Hepatocyte (in vitro differentiated cells): Measurements from ENCODE around the gene NCAPD2.
A peak's percentile ranks its signal among the peaks of the same experiment; 100 is the strongest.

Source experiments
- EZH2phosphoT487 ChIP-seq: fragments of 200-600 bp; sonication (generic); IDR thresholded peaks from one replicate; pipeline ENCODE4 v1.6.1; 2018; ENCODE audit warnings: antibody characterized with exemption, mild to moderate bottlenecking, low read depth, moderate library complexity; ENCODE audit not compliant: unreplicated experiment, severe bottlenecking
- TF ChIP-seq, protein P1 (sequence below): fragments of 200-600 bp; sonication (generic); IDR thresholded peaks from 2 replicates; pipeline ENCODE4 v1.5.1; 2016; ENCODE audit warnings: antibody characterized with exemption, mild to moderate bottlenecking; ENCODE audit not compliant: poor library complexity

DNA sequence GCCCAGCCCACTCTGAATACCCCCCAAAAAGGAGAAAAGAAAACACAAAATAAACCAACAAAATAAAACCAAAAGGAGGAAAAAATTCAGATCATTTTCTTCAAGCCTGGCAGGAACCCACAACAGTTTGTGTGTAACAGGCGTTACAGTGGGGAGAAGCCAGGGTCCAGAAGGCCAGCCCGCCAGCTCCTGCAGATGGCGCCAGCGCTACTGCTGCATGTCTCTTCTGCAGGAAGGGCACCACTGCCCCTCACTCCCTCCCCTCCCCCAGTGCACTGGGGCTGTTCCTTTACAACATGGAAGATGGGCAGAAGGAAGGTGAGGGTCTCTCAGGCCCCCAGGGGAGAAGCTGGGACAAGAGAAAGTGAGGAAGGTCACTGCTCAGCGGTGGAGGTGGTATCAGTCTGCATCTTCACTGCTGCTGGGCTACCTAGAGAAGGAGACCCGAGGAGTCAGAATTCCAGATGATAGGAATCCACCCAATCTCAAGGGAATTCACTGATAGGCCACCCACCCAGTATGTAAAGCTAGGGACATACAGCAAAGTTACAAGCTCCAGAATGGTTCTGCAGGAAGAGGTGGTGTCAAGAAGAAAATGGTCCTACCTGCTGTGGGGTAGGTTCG is 76.5 kb downstream of the NCAPD2 start:
- TF ChIP-seq, protein P1, sequence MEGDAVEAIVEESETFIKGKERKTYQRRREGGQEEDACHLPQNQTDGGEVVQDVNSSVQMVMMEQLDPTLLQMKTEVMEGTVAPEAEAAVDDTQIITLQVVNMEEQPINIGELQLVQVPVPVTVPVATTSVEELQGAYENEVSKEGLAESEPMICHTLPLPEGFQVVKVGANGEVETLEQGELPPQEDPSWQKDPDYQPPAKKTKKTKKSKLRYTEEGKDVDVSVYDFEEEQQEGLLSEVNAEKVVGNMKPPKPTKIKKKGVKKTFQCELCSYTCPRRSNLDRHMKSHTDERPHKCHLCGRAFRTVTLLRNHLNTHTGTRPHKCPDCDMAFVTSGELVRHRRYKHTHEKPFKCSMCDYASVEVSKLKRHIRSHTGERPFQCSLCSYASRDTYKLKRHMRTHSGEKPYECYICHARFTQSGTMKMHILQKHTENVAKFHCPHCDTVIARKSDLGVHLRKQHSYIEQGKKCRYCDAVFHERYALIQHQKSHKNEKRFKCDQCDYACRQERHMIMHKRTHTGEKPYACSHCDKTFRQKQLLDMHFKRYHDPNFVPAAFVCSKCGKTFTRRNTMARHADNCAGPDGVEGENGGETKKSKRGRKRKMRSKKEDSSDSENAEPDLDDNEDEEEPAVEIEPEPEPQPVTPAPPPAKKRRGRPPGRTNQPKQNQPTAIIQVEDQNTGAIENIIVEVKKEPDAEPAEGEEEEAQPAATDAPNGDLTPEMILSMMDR = peak; percentile 52
- no peak for TF ChIP-seq EZH2phosphoT487
